Measurements from ENCODE around the gene ZNF710. TPM values are rescaled to one million over a fixed set of nuclear protein-coding genes. Genes with fewer than 3 reads are reported as not detected.

Gene ZNF710
- total RNA-seq, 1 experiment from 2014 or later = 27.3 TPM

DNA sequence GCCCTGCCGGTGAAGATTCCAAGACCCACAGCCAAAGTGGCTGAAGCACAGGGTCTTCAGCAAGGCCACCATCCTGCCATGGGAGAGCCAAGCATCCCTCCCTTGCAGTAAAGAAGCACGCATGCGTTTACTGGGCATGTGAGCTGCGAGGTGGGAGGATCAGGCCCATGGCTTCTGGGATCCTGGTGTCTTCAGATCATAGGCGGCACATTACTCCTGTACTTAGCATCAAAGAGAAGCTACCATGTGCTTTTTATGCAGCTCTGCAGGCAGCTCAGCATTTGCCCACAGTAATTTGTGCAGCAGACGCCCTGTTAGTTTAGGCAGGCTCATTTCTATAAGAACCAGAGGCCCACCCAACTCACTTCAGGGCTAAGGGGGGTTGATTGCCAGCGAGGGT, 55.4 kb downstream of the ZNF710 start:
- H3K27me3 ChIP-seq (replicated peaks; ENCODE audit: insufficient read depth, low read depth, low read length, poor library complexity) = no peaks in the 10 kb centered on the region
- TF ChIP-seq, protein P1, sequence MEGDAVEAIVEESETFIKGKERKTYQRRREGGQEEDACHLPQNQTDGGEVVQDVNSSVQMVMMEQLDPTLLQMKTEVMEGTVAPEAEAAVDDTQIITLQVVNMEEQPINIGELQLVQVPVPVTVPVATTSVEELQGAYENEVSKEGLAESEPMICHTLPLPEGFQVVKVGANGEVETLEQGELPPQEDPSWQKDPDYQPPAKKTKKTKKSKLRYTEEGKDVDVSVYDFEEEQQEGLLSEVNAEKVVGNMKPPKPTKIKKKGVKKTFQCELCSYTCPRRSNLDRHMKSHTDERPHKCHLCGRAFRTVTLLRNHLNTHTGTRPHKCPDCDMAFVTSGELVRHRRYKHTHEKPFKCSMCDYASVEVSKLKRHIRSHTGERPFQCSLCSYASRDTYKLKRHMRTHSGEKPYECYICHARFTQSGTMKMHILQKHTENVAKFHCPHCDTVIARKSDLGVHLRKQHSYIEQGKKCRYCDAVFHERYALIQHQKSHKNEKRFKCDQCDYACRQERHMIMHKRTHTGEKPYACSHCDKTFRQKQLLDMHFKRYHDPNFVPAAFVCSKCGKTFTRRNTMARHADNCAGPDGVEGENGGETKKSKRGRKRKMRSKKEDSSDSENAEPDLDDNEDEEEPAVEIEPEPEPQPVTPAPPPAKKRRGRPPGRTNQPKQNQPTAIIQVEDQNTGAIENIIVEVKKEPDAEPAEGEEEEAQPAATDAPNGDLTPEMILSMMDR (conservative IDR thresholded peaks at IDR 0.05; ENCODE audit: low read depth, low read length) = no peak
- TF ChIP-seq EZH2 (IDR thresholded peaks at IDR 0.05; ENCODE audit: borderline replicate concordance, low read depth, low read length, poor library complexity, severe bottlenecking) = no peak
- ChIA-PET CTCF (no interaction called here), POLR2A (ENCODE audit: low non-redundant PET) (no interaction called here)
- H3K36me3 ChIP-seq (ENCODE audit: insufficient read depth, low read length, poor library complexity, severe bottlenecking) = no peaks in the 10 kb centered on the region
- H3K27ac ChIP-seq (ENCODE audit: low read depth, low read length, poor library complexity, severe bottlenecking) = no peak overlapping the region
- DNase-seq (ENCODE audit: low spot score) = no peak
- no TSS peak for BruUV-seq (replicated peaks)
- H3K9me3 ChIP-seq (ENCODE audit: low read depth, low read length, poor library complexity, severe bottlenecking) = no peaks in the 10 kb centered on the region
- peaks cover 8% of the 10 kb centered on the region for H3K4me1 ChIP-seq (ENCODE audit: insufficient read depth, low read length, poor library complexity, severe bottlenecking)
- H3K4me3 ChIP-seq (ENCODE audit: low read depth, low read length, poor library complexity, severe bottlenecking) = no peak overlapping the region
- intact Hi-C loops (cut with micrococcal nuclease; ENCODE audit: unreplicated experiment) = no loop called here

DNA sequence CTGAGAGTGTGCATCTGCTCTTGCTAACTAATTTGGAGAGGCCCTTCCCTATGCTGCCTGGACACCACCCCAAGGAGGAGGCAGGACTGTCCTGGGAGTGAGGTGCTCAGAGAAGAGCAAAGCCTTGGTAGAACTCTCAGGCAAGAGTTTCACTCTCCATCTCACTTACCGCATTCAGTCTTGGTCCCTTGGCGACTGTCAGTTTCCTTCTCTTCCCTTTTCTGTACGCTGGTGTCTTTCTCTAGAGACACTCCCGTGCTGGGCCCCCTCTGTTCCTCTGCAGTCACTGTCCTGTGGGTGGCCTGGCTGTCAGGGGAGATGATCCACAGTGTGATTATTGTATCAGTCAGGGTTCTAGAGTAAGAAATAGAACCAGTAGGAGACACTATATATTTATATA, 57.2 kb downstream of the ZNF710 start:
- Histone ChIP-seq H3K4me3 (ENCODE audit: low read depth, low read length, poor library complexity, severe bottlenecking) (no peak overlapping the region), H3K27me3 (replicated peaks; ENCODE audit: insufficient read depth, low read depth, low read length, poor library complexity) (no peaks in the 10 kb centered on the region), H3K27ac (ENCODE audit: low read depth, low read length, poor library complexity, severe bottlenecking) (no peak overlapping the region), H3K36me3 (ENCODE audit: insufficient read depth, low read length, poor library complexity, severe bottlenecking) (no peaks in the 10 kb centered on the region), H3K9me3 (ENCODE audit: low read depth, low read length, poor library complexity, severe bottlenecking) (no peaks in the 10 kb centered on the region), H3K4me1 (ENCODE audit: insufficient read depth, low read length, poor library complexity, severe bottlenecking) (peaks cover 15% of the 10 kb centered on the region)
- BruUV-seq (replicated peaks) = no TSS peak
- TF ChIP-seq, protein P1 (conservative IDR thresholded peaks at IDR 0.05; ENCODE audit: low read depth, low read length) = no peak
- no peak for TF ChIP-seq EZH2 (IDR thresholded peaks at IDR 0.05; ENCODE audit: borderline replicate concordance, low read depth, low read length, poor library complexity, severe bottlenecking)
- POLR2A ChIA-PET (ENCODE audit: low non-redundant PET) = no interaction called here
- no peak for DNase-seq (ENCODE audit: low spot score)
- intact Hi-C loops (cut with micrococcal nuclease; ENCODE audit: unreplicated experiment) = no loop called here
- CTCF ChIA-PET = no interaction called here

DNA sequence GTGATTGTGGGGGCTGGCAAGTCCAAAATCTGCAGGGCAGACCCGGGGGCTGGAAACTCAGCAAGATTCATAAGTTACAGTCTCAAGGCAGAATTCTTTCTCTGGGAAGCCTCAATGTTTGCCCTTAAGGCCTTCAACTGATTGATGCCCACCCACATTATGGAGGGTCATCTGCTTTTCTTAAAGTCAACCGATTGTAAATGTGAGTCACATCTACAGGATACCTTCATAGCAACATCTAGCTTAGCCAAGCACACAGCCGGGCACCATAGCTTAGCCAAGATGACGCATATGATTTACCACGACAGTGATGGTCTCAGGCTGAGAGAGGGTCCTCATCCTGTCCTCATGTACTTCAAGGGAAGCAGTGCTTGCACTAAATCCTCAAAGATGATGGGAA, 57.7 kb downstream of the ZNF710 start:
- Histone ChIP-seq H3K36me3 (ENCODE audit: insufficient read depth, low read length, poor library complexity, severe bottlenecking) (no peaks in the 10 kb centered on the region), H3K27me3 (replicated peaks; ENCODE audit: insufficient read depth, low read depth, low read length, poor library complexity) (no peaks in the 10 kb centered on the region), H3K9me3 (ENCODE audit: low read depth, low read length, poor library complexity, severe bottlenecking) (no peaks in the 10 kb centered on the region), H3K27ac (ENCODE audit: low read depth, low read length, poor library complexity, severe bottlenecking) (no peak overlapping the region), H3K4me1 (ENCODE audit: insufficient read depth, low read length, poor library complexity, severe bottlenecking) (peaks cover 15% of the 10 kb centered on the region), H3K4me3 (ENCODE audit: low read depth, low read length, poor library complexity, severe bottlenecking) (no peak overlapping the region)
- no TSS peak for BruUV-seq (replicated peaks)
- ChIA-PET POLR2A (ENCODE audit: low non-redundant PET) (no interaction called here), CTCF (no interaction called here)
- no peak for DNase-seq (ENCODE audit: low spot score)
- intact Hi-C loops (cut with micrococcal nuclease; ENCODE audit: unreplicated experiment) = no loop called here
- TF ChIP-seq, protein P1 (conservative IDR thresholded peaks at IDR 0.05; ENCODE audit: low read depth, low read length) = no peak
- TF ChIP-seq EZH2 (IDR thresholded peaks at IDR 0.05; ENCODE audit: borderline replicate concordance, low read depth, low read length, poor library complexity, severe bottlenecking) = no peak

All from A673 (cell line).